Measurements from ENCODE around the gene NPAS3.

GRCh38 chr14:33800735-33801163 lies 862.1 kb downstream of the NPAS3 start:
- TF ChIP-seq POLR2A (IDR thresholded peaks at IDR 0.05) (no peak), EP300 (IDR thresholded peaks at IDR 0.05) (no peak)

Data from sigmoid colon (tissue), 4 donors.